IPS-20b (cell line): ENCODE measurements around the gene TLE2.
A peak's percentile ranks its signal among the peaks of the same experiment; 100 is the strongest.

ENCODE experiments used
- H3K27ac ChIP-seq: one replicate; pipeline ENCODE4 v1.5.1; 2013; ENCODE audit warnings: low read length
- H3K27me3 ChIP-seq: 2 replicates; pipeline ENCODE4 v1.6.1; 2013; ENCODE audit warnings: mild to moderate bottlenecking, low read length, inconsistent platforms; ENCODE audit not compliant: insufficient read depth
- H3K36me3 ChIP-seq: 2 replicates; pipeline ENCODE4 v1.6.1; 2013; ENCODE audit warnings: low read depth, mild to moderate bottlenecking, inconsistent platforms, low read length, moderate library complexity; ENCODE audit not compliant: insufficient read depth
- H3K4me1 ChIP-seq: 2 replicates; pipeline ENCODE4 v1.6.1; 2013; ENCODE audit warnings: mild to moderate bottlenecking, control low read depth, inconsistent platforms, low read length, moderate library complexity; ENCODE audit not compliant: insufficient read depth
- H3K4me3 ChIP-seq: 2 replicates; pipeline ENCODE4 v1.5.1; 2013; ENCODE audit warnings: mild to moderate bottlenecking, low read length, inconsistent platforms
- H3K9ac ChIP-seq: 2 replicates; pipeline ENCODE4 v1.6.1; 2013; ENCODE audit warnings: low read depth, mild to moderate bottlenecking, inconsistent platforms, low read length, moderate library complexity
- H3K9me3 ChIP-seq: 2 replicates; pipeline ENCODE4 v1.6.1; 2013; ENCODE audit warnings: mild to moderate bottlenecking, low read depth, low read length, inconsistent platforms; ENCODE audit not compliant: insufficient read depth

Gene TLE2

DNA sequence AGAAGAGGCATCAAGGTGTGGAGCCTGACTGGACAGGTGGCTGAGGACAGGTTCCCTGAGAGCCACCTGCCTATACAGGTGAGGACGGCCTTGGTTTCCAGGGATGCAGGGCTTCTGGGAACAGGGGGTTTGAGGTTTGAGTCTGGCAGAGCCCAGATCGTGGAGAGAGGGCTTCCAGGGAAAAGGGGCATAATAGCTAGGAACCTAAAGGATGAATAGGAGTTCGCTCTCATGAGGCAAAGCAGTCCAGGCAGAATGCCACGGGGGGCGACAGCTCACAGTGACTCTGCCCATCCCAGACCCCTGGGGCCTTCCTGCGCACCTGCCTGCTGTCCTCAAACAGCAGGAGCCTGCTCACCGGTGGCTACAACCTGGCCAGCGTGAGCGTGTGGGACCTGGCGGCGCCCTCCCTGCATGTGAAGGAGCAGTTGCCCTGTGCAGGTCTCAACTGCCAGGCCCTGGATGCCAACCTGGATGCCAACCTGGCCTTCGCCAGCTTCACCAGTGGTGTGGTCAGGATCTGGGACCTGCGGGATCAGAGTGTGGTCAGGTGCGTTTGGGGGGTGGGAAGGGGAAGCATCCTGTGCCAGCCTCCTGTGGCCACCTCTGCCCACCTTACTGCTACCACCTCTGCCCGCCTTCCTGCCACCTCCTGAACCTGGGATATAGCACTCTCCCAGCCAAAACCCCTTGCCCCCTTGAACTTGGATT lies 39.7 kb downstream of the TLE2 start:
- H3K27ac ChIP-seq, result no peak overlapping the region
- peaks cover 53% of the 10 kb centered on the region for H3K27me3 ChIP-seq
- peaks cover 13% of the 10 kb centered on the region; the same call in 1 of the 2 replicates for H3K4me1 ChIP-seq
- no peaks in the 10 kb centered on the region for H3K9me3 ChIP-seq
- no peaks in the 10 kb centered on the region for H3K36me3 ChIP-seq
- no peak overlapping the region for H3K4me3 ChIP-seq
- H3K9ac ChIP-seq, result no peak overlapping the region

- Histone ChIP-seq H3K9me3 (no peaks in the 10 kb centered on the region), H3K9ac (no peak overlapping the region), H3K27ac (no peak overlapping the region), H3K4me3 (no peak overlapping the region), H3K36me3 (no peaks in the 10 kb centered on the region), H3K27me3 (peaks cover 58% of the 10 kb centered on the region), H3K4me1 (peaks cover 13% of the 10 kb centered on the region; the same call in 1 of the 2 replicates)
Measured at GRCh38 chr19:2988568-2988967, 40.5 kb downstream of the TLE2 start.

GRCh38 chr19:2987797-2988196 lies 41.3 kb downstream of the TLE2 start:
- no peak overlapping the region for H3K9ac ChIP-seq
- H3K9me3 ChIP-seq, result no peaks in the 10 kb centered on the region
- H3K4me3 ChIP-seq, result no peak overlapping the region
- peaks cover 18% of the 10 kb centered on the region; the same call in 1 of the 2 replicates for H3K4me1 ChIP-seq
- H3K27me3 ChIP-seq, result peaks cover 63% of the 10 kb centered on the region
- H3K36me3 ChIP-seq, result no peaks in the 10 kb centered on the region
- H3K27ac ChIP-seq, result no peak overlapping the region

DNA sequence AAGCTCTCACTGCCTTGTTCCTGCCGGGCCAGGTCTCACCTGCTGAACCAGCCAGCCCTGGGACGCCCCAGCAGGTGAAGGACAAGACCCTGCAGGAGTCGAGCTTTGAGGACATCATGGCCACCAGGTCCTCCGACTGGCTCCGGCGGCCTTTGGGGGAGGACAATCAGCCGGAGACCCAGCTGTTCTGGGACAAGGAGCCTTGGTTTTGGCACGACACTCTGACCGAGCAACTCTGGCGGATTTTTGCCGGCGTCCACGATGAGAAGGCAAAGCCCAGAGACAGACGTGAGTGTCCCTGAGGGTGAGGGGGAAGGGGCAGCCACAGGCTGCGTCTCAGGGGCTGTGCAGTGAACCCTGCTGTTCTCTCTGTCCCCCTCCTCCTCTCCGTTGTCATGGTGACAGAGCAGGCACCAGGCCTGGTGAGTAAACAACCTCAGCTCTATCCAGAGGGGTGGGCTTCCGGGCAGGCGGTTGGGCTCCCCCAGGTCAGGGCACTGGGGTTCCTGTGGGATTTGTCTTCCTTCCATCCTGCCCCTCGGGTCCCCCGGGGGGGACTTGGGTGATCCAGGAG lies 42.0 kb downstream of the TLE2 start:
- no peaks in the 10 kb centered on the region for H3K9me3 ChIP-seq
- H3K36me3 ChIP-seq, result no peaks in the 10 kb centered on the region
- H3K4me3 ChIP-seq, result peak overlapping the region; percentile 42; the same call in 1 of the 2 replicates
- H3K27ac ChIP-seq, result no peak overlapping the region
- no peak overlapping the region for H3K9ac ChIP-seq
- H3K4me1 ChIP-seq, result peaks cover 21% of the 10 kb centered on the region; the same call in 1 of the 2 replicates
- H3K27me3 ChIP-seq, result peaks cover 70% of the 10 kb centered on the region

DNA sequence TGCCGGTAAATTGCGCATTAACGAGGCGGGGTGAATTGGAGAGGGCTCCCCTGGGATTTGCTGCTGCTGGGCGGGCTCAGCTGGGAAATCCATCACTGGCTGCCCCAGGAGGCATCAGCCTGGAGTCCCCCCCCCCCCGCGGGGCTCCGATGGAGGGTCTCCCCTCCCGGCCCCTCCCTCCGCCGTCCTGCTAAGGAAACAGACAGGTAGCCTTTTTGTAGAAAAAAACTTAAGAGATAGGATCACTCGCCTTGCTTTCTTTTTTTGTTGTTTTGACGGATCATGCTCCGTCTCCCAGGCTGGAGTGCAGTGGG lies 44.9 kb downstream of the TLE2 start:
- Histone ChIP-seq H3K27me3 (peaks cover 91% of the 10 kb centered on the region), H3K27ac (no peak overlapping the region), H3K4me3 (peak overlapping the region; percentile 30; the same call in 1 of the 2 replicates), H3K9ac (no peak overlapping the region), H3K4me1 (peaks cover 21% of the 10 kb centered on the region; the same call in 1 of the 2 replicates), H3K36me3 (no peaks in the 10 kb centered on the region), H3K9me3 (no peaks in the 10 kb centered on the region)

DNA sequence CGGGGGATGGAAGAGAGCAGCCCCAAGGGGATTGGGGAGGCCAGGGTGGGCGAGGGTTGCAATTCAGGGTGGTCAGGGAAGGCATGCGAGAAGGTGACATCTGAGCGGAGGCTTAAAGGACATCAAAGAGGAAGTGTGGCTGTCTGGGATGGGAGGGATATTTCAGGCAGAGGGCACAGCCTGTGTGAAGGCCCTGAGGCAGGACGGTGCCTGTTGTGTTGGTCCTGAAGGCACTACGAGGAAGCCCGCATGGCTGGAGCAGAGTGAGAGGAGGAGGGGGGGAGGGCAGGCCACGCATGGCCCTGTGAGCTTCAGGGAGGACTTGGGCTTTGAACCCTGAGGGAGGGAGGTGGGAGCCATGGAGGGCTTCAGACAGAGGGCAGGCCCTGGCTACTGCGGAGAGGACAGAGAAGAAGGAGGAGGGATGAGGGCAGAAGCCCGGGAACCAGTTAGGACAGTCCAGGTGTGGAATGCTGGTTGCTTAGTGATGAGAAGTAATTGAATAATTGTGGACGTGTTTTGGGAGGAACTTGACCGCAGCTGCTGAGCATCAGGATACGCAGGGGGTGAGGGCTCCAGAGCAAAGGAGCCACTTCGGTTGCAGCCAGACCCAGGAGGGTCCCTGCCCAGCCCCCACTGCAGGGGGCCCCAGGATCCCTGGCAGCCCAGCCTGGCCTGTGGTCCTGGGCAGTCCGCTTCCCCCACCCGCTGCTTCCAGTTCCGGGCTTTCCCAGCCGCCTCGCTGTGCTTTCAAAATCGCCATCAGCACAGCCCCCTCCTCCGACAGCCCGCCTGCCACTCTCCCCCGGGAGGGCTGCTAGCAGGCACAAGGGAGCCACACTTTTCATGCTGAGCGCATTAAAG lies 45.5 kb downstream of the TLE2 start:
- Histone ChIP-seq H3K9ac (no peak overlapping the region), H3K27me3 (peaks cover 91% of the 10 kb centered on the region), H3K27ac (no peak overlapping the region), H3K36me3 (no peaks in the 10 kb centered on the region), H3K9me3 (no peaks in the 10 kb centered on the region), H3K4me1 (peaks cover 21% of the 10 kb centered on the region; the same call in 1 of the 2 replicates), H3K4me3 (peak overlapping the region; percentile 30; the same call in 1 of the 2 replicates)

- Histone ChIP-seq H3K4me1 (peaks cover 21% of the 10 kb centered on the region; the same call in 1 of the 2 replicates), H3K27me3 (peaks cover 91% of the 10 kb centered on the region), H3K9ac (no peak overlapping the region), H3K9me3 (no peaks in the 10 kb centered on the region), H3K27ac (no peak overlapping the region), H3K4me3 (no peak overlapping the region), H3K36me3 (no peaks in the 10 kb centered on the region)
Measured at GRCh38 chr19:2982983-2983350, 46.1 kb downstream of the TLE2 start.

GRCh38 chr19:2982561-2982960 lies 46.5 kb downstream of the TLE2 start:
- no peak overlapping the region for H3K9ac ChIP-seq
- no peaks in the 10 kb centered on the region for H3K9me3 ChIP-seq
- H3K4me1 ChIP-seq, result peaks cover 20% of the 10 kb centered on the region; the same call in 1 of the 2 replicates
- H3K27ac ChIP-seq, result no peak overlapping the region
- no peaks in the 10 kb centered on the region for H3K36me3 ChIP-seq
- peaks cover 91% of the 10 kb centered on the region for H3K27me3 ChIP-seq
- H3K4me3 ChIP-seq, result no peak overlapping the region

GRCh38 chr19:2981898-2982297 lies 47.2 kb downstream of the TLE2 start:
- H3K9me3 ChIP-seq, result no peaks in the 10 kb centered on the region
- H3K36me3 ChIP-seq, result no peaks in the 10 kb centered on the region
- H3K27ac ChIP-seq, result no peak overlapping the region
- no peak overlapping the region for H3K4me3 ChIP-seq
- peaks cover 88% of the 10 kb centered on the region for H3K27me3 ChIP-seq
- H3K9ac ChIP-seq, result no peak overlapping the region
- H3K4me1 ChIP-seq, result peaks cover 15% of the 10 kb centered on the region; the same call in 1 of the 2 replicates

DNA sequence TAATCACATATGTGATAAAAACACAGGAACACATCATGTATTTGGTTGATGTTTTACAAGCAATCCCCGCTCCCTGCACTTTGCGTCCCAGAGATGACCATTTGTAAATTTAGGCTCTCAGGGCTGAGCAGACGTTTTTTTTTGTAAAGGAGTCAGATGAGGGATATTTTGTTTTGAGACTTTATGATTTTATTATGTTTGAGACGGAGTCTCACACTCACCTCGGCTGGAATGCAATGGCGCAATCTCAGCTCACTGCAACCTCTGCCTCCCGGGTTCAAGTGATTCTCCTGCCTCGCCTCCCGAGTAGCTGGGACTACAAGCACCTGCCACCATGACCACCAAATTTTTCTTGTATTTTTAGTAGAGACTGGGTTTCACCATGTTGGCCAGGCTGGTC lies 50.3 kb downstream of the TLE2 start:
- H3K9me3 ChIP-seq, result no peaks in the 10 kb centered on the region

GRCh38 chr19:2978166-2978767 lies 50.8 kb downstream of the TLE2 start:
- H3K36me3 ChIP-seq, result no peaks in the 10 kb centered on the region
- H3K27ac ChIP-seq, result no peak overlapping the region
- peaks cover 17% of the 10 kb centered on the region; the same call in 1 of the 2 replicates for H3K4me1 ChIP-seq
- H3K9me3 ChIP-seq, result no peaks in the 10 kb centered on the region
- no peak overlapping the region for H3K9ac ChIP-seq
- 0 out of 2 replicates have a peak overlapping the region, but pooled peaks have one; percentile 60 for H3K4me3 ChIP-seq
- H3K27me3 ChIP-seq, result peaks cover 90% of the 10 kb centered on the region

More for the DNA sequence above, 50.3 kb downstream of the TLE2 start:
- peaks cover 19% of the 10 kb centered on the region; the same call in 1 of the 2 replicates for H3K4me1 ChIP-seq
- no peak overlapping the region for H3K27ac ChIP-seq
- no peak overlapping the region for H3K4me3 ChIP-seq
- H3K27me3 ChIP-seq, result peaks cover 91% of the 10 kb centered on the region
- H3K9ac ChIP-seq, result no peak overlapping the region
- no peaks in the 10 kb centered on the region for H3K36me3 ChIP-seq
